ENCODE measurements around the gene RCOR2. TPM values are rescaled to one million over a fixed set of nuclear protein-coding genes. Genes with fewer than 3 reads are reported as not detected.

The RCOR2 gene
- total and polyA plus RNA-seq, 2 of the 13 experiments (the other 11 are each of a cell fraction or from before 2014, with no cell fraction given) = 8.3 to 8.5 TPM

DNA sequence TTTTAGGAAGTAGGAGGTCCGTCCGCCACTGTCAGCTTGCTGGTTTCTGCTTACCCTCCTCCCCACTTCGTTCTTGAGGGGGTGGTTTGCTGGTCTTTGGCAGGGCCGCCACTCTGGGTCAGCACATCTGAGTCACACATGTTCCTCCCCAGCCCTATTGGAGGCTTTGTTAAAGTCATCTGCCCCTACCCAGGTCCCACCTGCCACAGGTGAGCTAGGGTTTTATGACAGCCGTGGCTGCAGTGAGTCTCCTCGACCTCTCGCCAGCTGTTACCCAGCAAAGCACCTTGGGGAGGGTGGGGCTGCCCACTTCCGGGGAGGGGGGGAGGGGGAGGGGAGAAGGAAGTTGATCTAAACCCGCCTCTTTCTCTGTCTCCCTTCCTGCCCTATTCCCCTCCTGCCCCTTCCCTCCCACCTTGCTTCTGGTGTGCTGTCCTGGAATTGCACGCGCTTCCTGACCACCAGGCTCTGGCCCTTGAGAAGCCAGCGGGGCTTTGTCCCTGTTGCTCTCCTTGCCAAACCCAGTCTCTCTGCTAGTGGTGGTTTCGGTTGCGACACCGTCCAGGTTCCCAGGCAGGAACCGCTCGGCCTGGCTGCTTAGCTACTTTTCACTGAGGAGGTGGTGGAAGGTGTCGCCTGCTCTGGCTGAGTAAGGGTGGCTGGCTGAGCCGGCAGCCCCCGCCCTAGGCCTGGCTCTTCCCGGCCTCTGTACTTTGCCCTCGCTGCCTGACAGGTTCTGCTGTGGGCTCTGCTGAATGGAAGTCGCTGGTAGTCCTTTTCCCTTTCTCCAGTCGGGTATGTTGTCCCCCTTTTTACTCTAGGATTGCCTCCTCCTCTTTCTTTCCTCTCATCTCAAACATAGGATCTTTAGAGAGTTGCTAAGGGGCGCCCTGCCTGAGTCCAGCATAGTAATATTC is 28.5 kb downstream of the RCOR2 start (continued):
- TF ChIP-seq NR2F2 (IDR thresholded peaks at IDR 0.05; ENCODE audit: borderline replicate concordance, low read depth) (no peak), RFX3 (CRISPR knock-in tag; IDR thresholded peaks at IDR 0.05) (no peak), SMAD9 (CRISPR knock-in tag; IDR thresholded peaks at IDR 0.05) (no peak), ZNF205 (CRISPR knock-in tag; IDR thresholded peaks at IDR 0.05) (no peak), CEBPG (CRISPR knock-in tag; IDR thresholded peaks at IDR 0.05) (peak; percentile 78), ZNF274 (CRISPR knock-in tag; IDR thresholded peaks at IDR 0.05) (0 out of 2 replicates have a peak, but pooled peaks have one; percentile 23), ASH2L (IDR thresholded peaks at IDR 0.05; ENCODE audit: insufficient read length, low read depth, low read length) (peak; percentile 81), ZNF256 (CRISPR knock-in tag; conservative IDR thresholded peaks at IDR 0.05) (no peak), ZNF589 (CRISPR knock-in tag; conservative IDR thresholded peaks at IDR 0.05) (peak; percentile 50; the same call in 1 of the 2 replicates), SATB2 (CRISPR knock-in tag; IDR thresholded peaks at IDR 0.05) (no peak), GABPB1 (CRISPR knock-in tag; IDR thresholded peaks at IDR 0.05) (peak; percentile 84), ZNF678 (CRISPR knock-in tag; IDR thresholded peaks at IDR 0.05) (no peak), ZNF30 (CRISPR knock-in tag; IDR thresholded peaks at IDR 0.05) (0 out of 2 replicates have a peak, but pooled peaks have one; percentile 68), CC2D1A (CRISPR knock-in tag; IDR thresholded peaks at IDR 0.05) (no peak)
- TF ChIP-seq, protein P1, sequence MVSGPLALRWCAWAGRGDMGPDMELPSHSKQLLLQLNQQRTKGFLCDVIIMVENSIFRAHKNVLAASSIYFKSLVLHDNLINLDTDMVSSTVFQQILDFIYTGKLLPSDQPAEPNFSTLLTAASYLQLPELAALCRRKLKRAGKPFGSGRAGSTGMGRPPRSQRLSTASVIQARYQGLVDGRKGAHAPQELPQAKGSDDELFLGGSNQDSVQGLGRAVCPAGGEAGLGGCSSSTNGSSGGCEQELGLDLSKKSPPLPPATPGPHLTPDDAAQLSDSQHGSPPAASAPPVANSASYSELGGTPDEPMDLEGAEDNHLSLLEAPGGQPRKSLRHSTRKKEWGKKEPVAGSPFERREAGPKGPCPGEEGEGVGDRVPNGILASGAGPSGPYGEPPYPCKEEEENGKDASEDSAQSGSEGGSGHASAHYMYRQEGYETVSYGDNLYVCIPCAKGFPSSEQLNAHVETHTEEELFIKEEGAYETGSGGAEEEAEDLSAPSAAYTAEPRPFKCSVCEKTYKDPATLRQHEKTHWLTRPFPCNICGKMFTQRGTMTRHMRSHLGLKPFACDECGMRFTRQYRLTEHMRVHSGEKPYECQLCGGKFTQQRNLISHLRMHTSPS (CRISPR knock-in tag; IDR thresholded peaks at IDR 0.05; ENCODE audit: low read depth) = 0 out of 2 replicates have a peak, but pooled peaks have one; percentile 17
- TF ChIP-seq, protein P2, sequence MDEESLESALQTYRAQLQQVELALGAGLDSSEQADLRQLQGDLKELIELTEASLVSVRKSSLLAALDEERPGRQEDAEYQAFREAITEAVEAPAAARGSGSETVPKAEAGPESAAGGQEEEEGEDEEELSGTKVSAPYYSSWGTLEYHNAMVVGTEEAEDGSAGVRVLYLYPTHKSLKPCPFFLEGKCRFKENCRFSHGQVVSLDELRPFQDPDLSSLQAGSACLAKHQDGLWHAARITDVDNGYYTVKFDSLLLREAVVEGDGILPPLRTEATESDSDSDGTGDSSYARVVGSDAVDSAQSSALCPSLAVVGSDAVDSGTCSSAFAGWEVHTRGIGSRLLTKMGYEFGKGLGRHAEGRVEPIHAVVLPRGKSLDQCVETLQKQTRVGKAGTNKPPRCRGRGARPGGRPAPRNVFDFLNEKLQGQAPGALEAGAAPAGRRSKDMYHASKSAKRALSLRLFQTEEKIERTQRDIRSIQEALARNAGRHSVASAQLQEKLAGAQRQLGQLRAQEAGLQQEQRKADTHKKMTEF (CRISPR knock-in tag; IDR thresholded peaks at IDR 0.05) = peak; percentile 60; the same call in 1 of the 2 replicates
- TF ChIP-seq, protein P3, sequence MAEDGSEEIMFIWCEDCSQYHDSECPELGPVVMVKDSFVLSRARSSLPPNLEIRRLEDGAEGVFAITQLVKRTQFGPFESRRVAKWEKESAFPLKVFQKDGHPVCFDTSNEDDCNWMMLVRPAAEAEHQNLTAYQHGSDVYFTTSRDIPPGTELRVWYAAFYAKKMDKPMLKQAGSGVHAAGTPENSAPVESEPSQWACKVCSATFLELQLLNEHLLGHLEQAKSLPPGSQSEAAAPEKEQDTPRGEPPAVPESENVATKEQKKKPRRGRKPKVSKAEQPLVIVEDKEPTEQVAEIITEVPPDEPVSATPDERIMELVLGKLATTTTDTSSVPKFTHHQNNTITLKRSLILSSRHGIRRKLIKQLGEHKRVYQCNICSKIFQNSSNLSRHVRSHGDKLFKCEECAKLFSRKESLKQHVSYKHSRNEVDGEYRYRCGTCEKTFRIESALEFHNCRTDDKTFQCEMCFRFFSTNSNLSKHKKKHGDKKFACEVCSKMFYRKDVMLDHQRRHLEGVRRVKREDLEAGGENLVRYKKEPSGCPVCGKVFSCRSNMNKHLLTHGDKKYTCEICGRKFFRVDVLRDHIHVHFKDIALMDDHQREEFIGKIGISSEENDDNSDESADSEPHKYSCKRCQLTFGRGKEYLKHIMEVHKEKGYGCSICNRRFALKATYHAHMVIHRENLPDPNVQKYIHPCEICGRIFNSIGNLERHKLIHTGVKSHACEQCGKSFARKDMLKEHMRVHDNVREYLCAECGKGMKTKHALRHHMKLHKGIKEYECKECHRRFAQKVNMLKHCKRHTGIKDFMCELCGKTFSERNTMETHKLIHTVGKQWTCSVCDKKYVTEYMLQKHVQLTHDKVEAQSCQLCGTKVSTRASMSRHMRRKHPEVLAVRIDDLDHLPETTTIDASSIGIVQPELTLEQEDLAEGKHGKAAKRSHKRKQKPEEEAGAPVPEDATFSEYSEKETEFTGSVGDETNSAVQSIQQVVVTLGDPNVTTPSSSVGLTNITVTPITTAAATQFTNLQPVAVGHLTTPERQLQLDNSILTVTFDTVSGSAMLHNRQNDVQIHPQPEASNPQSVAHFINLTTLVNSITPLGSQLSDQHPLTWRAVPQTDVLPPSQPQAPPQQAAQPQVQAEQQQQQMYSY (CRISPR knock-in tag; IDR thresholded peaks at IDR 0.05) = no peak
- TF ChIP-seq, protein P4, sequence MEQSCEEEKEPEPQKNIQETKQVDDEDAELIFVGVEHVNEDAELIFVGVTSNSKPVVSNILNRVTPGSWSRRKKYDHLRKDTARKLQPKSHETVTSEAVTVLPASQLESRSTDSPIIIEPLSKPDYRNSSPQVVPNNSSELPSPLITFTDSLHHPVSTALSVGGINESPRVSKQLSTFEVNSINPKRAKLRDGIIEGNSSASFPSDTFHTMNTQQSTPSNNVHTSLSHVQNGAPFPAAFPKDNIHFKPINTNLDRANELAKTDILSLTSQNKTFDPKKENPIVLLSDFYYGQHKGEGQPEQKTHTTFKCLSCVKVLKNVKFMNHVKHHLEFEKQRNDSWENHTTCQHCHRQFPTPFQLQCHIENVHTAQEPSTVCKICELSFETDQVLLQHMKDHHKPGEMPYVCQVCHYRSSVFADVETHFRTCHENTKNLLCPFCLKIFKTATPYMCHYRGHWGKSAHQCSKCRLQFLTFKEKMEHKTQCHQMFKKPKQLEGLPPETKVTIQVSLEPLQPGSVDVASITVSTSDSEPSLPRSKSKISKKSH (CRISPR knock-in tag; IDR thresholded peaks at IDR 0.05; ENCODE audit: borderline replicate concordance) = peak; percentile 69; the same call in 1 of the 2 replicates
- TF ChIP-seq, protein P5, sequence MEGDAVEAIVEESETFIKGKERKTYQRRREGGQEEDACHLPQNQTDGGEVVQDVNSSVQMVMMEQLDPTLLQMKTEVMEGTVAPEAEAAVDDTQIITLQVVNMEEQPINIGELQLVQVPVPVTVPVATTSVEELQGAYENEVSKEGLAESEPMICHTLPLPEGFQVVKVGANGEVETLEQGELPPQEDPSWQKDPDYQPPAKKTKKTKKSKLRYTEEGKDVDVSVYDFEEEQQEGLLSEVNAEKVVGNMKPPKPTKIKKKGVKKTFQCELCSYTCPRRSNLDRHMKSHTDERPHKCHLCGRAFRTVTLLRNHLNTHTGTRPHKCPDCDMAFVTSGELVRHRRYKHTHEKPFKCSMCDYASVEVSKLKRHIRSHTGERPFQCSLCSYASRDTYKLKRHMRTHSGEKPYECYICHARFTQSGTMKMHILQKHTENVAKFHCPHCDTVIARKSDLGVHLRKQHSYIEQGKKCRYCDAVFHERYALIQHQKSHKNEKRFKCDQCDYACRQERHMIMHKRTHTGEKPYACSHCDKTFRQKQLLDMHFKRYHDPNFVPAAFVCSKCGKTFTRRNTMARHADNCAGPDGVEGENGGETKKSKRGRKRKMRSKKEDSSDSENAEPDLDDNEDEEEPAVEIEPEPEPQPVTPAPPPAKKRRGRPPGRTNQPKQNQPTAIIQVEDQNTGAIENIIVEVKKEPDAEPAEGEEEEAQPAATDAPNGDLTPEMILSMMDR (CRISPR knock-in tag; IDR thresholded peaks at IDR 0.05) = peak; percentile 26

Measured in HepG2 (cell line).